ENCODE measurements around the gene ADPRH.

DNA sequence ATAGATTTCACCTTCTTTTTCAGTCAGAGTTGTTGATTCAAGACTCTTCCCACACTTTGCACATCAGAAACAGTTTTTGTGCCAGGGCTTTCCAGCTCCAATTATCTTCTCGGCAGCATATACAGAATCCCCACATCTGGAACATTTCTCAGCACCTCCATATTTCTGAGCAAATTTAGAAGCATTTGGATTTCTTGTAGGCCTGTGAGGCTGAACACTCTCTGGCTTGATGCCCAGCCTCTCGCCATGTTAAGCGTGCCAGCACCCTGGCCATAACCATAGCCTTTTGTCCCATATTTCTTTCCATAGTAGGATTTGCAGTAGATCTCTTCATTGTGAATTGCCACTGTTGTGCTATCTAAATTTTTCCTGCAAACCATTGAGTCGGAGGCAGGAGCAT is 48.1 kb upstream of the ADPRH start:
- TF ChIP-seq, protein P1, sequence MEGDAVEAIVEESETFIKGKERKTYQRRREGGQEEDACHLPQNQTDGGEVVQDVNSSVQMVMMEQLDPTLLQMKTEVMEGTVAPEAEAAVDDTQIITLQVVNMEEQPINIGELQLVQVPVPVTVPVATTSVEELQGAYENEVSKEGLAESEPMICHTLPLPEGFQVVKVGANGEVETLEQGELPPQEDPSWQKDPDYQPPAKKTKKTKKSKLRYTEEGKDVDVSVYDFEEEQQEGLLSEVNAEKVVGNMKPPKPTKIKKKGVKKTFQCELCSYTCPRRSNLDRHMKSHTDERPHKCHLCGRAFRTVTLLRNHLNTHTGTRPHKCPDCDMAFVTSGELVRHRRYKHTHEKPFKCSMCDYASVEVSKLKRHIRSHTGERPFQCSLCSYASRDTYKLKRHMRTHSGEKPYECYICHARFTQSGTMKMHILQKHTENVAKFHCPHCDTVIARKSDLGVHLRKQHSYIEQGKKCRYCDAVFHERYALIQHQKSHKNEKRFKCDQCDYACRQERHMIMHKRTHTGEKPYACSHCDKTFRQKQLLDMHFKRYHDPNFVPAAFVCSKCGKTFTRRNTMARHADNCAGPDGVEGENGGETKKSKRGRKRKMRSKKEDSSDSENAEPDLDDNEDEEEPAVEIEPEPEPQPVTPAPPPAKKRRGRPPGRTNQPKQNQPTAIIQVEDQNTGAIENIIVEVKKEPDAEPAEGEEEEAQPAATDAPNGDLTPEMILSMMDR (IDR thresholded peaks at IDR 0.05), result no peak
- TF ChIP-seq TEAD4 (CRISPR knock-in tag; IDR thresholded peaks at IDR 0.05) (no peak), IRF2 (CRISPR knock-in tag; IDR thresholded peaks at IDR 0.05; ENCODE audit: borderline replicate concordance, low read depth) (no peak), ELF4 (CRISPR knock-in tag; IDR thresholded peaks at IDR 0.05; ENCODE audit: low read depth) (no peak), FOXP4 (CRISPR knock-in tag; IDR thresholded peaks at IDR 0.05) (no peak), SP1 (CRISPR knock-in tag; conservative IDR thresholded peaks at IDR 0.05) (no peak)
- TF ChIP-seq, protein P2, sequence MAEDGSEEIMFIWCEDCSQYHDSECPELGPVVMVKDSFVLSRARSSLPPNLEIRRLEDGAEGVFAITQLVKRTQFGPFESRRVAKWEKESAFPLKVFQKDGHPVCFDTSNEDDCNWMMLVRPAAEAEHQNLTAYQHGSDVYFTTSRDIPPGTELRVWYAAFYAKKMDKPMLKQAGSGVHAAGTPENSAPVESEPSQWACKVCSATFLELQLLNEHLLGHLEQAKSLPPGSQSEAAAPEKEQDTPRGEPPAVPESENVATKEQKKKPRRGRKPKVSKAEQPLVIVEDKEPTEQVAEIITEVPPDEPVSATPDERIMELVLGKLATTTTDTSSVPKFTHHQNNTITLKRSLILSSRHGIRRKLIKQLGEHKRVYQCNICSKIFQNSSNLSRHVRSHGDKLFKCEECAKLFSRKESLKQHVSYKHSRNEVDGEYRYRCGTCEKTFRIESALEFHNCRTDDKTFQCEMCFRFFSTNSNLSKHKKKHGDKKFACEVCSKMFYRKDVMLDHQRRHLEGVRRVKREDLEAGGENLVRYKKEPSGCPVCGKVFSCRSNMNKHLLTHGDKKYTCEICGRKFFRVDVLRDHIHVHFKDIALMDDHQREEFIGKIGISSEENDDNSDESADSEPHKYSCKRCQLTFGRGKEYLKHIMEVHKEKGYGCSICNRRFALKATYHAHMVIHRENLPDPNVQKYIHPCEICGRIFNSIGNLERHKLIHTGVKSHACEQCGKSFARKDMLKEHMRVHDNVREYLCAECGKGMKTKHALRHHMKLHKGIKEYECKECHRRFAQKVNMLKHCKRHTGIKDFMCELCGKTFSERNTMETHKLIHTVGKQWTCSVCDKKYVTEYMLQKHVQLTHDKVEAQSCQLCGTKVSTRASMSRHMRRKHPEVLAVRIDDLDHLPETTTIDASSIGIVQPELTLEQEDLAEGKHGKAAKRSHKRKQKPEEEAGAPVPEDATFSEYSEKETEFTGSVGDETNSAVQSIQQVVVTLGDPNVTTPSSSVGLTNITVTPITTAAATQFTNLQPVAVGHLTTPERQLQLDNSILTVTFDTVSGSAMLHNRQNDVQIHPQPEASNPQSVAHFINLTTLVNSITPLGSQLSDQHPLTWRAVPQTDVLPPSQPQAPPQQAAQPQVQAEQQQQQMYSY (CRISPR knock-in tag; IDR thresholded peaks at IDR 0.05), result no peak
- TF ChIP-seq, protein P3, sequence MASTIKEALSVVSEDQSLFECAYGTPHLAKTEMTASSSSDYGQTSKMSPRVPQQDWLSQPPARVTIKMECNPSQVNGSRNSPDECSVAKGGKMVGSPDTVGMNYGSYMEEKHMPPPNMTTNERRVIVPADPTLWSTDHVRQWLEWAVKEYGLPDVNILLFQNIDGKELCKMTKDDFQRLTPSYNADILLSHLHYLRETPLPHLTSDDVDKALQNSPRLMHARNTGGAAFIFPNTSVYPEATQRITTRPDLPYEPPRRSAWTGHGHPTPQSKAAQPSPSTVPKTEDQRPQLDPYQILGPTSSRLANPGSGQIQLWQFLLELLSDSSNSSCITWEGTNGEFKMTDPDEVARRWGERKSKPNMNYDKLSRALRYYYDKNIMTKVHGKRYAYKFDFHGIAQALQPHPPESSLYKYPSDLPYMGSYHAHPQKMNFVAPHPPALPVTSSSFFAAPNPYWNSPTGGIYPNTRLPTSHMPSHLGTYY (CRISPR knock-in tag; IDR thresholded peaks at IDR 0.05), result no peak
- TF ChIP-seq, protein P4, sequence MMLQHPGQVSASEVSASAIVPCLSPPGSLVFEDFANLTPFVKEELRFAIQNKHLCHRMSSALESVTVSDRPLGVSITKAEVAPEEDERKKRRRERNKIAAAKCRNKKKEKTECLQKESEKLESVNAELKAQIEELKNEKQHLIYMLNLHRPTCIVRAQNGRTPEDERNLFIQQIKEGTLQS (CRISPR knock-in tag; conservative IDR thresholded peaks at IDR 0.05), result no peak
